ENCODE measurements around the gene KCNG4. TPM values are rescaled to one million over a fixed set of nuclear protein-coding genes. Genes with fewer than 3 reads are reported as not detected.
"Not testable (repeated sequence)": the region's sequence is repeated elsewhere in the genome, so short reads cannot be mapped to it uniquely, and the experiment has no call there.

The KCNG4 gene
- polyA plus RNA-seq, 1 experiment = not detected

DNA sequence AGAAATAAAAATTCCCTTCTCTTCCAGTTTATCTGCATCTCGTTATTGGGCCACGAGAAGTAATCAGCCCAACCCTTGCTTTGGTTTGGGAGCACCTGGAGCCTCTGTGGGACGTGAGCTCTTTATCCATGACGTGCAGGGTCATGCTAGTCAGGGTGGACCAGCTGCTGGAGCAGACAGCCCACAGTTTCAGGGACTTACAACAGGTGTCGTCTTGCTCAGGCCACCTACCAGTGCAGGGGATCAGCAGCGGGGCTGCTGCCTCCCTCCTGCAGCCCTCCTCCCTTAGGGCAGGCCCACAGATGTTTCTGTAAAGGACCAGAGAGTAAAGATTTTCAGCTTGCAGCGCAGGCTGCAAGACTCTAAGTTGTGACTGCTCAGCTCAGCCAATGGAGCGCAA, 31.9 kb downstream of the KCNG4 start:
- CTCF ChIA-PET = interaction anchor here (1.4 kb wide), 1 partner anchor 21 kb away, joined by 5 read pairs; the partner anchor contains the start of gene TAF1C

DNA sequence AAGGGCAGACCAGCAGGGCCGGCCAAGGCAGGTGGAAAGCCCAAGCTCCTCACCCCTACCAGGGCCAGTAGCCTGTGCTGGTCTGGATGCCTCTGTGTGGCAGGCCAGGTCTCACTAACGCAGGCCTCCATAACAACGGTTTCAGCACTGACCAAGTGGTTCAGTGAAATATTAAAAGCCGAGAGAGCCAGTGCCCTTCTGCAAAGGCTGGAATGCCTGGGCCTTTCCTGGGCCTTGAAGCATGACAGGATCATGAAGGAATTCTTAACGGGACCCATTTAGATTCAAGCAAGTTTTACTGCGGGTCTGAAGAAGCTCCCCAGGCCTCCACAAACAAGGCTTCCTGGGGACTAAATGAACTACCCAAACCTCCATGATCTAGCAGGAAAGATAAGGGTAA, 32.6 kb downstream of the KCNG4 start:
- CTCF ChIA-PET = interaction anchor here (1.4 kb wide), 1 partner anchor 20 kb away, joined by 5 read pairs; the partner anchor contains the start of gene TAF1C

More for the DNA sequence above, 31.9 kb downstream of the KCNG4 start:
- Histone ChIP-seq H3K9me3 (ENCODE audit: control insufficient read depth, insufficient read depth, low read length) (no peaks in the 10 kb centered on the region; the same call in 1 of the 2 replicates), H3K27me3 (ENCODE audit: control insufficient read depth, insufficient read depth, low read length) (peaks cover 20% of the 10 kb centered on the region), H3K4me3 (ENCODE audit: low read depth, low read length) (no peak overlapping the region), H3K27ac (ENCODE audit: low read depth, low read length) (no peak overlapping the region)
- TF ChIP-seq, protein P1, sequence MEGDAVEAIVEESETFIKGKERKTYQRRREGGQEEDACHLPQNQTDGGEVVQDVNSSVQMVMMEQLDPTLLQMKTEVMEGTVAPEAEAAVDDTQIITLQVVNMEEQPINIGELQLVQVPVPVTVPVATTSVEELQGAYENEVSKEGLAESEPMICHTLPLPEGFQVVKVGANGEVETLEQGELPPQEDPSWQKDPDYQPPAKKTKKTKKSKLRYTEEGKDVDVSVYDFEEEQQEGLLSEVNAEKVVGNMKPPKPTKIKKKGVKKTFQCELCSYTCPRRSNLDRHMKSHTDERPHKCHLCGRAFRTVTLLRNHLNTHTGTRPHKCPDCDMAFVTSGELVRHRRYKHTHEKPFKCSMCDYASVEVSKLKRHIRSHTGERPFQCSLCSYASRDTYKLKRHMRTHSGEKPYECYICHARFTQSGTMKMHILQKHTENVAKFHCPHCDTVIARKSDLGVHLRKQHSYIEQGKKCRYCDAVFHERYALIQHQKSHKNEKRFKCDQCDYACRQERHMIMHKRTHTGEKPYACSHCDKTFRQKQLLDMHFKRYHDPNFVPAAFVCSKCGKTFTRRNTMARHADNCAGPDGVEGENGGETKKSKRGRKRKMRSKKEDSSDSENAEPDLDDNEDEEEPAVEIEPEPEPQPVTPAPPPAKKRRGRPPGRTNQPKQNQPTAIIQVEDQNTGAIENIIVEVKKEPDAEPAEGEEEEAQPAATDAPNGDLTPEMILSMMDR (IDR thresholded peaks at IDR 0.05; ENCODE audit: low read depth, low read length) = no peak
- POLR2A ChIA-PET = no interaction called here
- no peak for DNase-seq (ENCODE audit: low read depth, low spot score)

DNA sequence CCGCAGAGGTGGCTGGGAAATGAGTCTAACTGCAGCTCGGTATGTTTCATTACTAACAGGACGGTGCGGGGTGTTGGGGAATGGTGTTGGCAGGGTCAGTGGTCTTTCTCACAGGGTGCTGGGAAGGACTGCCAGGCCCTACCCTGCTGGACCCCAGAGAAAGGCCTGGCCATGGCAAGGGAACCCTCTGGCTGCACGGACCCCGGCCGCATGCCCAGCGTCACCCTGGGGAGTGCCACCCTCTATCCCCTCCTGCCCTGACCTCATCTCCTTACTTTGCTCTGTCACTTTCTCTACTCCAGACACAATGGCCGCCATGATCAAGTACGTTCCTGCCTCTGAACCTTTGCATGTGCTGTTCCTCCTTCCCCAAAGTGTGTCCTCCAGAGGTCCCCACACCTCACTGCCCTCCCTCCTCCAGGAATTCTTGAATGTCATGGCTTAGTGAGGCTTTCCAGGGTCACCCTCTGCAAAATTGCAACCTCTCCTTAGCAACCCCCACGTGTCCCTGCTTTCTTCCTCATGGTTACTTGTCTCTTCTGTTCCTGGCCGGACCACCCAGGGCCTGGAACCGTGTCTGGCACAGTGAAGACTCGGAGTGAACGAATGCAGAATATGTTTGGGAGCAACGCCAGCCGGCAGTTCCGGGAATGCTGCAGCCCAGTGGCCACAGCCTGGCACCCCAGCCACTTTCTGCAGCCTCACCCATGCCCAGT, 33.7 kb downstream of the KCNG4 start:
- ChIA-PET CTCF (no interaction called here), POLR2A (no interaction called here)
- Histone ChIP-seq H3K27ac (ENCODE audit: low read depth, low read length) (no peak overlapping the region), H3K27me3 (ENCODE audit: control insufficient read depth, insufficient read depth, low read length) (peaks cover 17% of the 10 kb centered on the region), H3K4me3 (ENCODE audit: low read depth, low read length) (no peak overlapping the region), H3K9me3 (ENCODE audit: control insufficient read depth, insufficient read depth, low read length) (no peaks in the 10 kb centered on the region; the same call in 1 of the 2 replicates)
- no peak for DNase-seq (ENCODE audit: low read depth, low spot score)
- TF ChIP-seq, protein P1 (IDR thresholded peaks at IDR 0.05; ENCODE audit: low read depth, low read length) = no peak

More for the DNA sequence above, 32.6 kb downstream of the KCNG4 start:
- Histone ChIP-seq H3K27me3 (ENCODE audit: control insufficient read depth, insufficient read depth, low read length) (peaks cover 20% of the 10 kb centered on the region), H3K9me3 (ENCODE audit: control insufficient read depth, insufficient read depth, low read length) (no peaks in the 10 kb centered on the region; the same call in 1 of the 2 replicates), H3K4me3 (ENCODE audit: low read depth, low read length) (no peak overlapping the region), H3K27ac (ENCODE audit: low read depth, low read length) (no peak overlapping the region)
- TF ChIP-seq, protein P1 (IDR thresholded peaks at IDR 0.05; ENCODE audit: low read depth, low read length) = no peak
- no peak for DNase-seq (ENCODE audit: low read depth, low spot score)
- POLR2A ChIA-PET = no interaction called here

DNA sequence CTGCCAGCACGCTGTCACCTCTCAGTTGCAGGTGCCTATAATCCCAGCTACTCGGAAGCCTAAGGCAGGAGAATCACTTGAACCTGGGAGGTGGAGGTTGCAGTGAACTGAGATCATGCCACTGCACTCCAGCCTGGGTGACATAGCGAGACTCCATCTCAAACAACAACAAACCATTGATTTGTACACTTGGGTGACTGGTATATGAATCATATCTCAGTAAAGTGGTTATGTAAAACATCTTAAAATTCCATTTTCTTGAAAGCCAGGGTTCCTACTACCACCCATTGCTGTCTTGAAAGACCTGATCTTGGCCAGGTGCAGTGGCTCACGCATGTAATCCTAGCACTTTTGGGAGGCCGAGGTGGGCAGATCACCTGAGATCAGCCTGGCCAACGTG, 34.7 kb downstream of the KCNG4 start:
- H3K9me3 ChIP-seq (ENCODE audit: control insufficient read depth, insufficient read depth, low read length); DNase-seq (ENCODE audit: low read depth, low spot score); H3K27ac ChIP-seq (ENCODE audit: low read depth, low read length); POLR2A ChIA-PET; H3K4me3 ChIP-seq (ENCODE audit: low read depth, low read length): not testable (repeated sequence)
- peaks cover 17% of the 10 kb centered on the region for H3K27me3 ChIP-seq (ENCODE audit: control insufficient read depth, insufficient read depth, low read length)
- CTCF ChIA-PET = interaction anchor here (1.8 kb wide), 1 partner anchor 18 kb away, joined by 6 read pairs; the partner anchor contains the start of gene TAF1C

DNA sequence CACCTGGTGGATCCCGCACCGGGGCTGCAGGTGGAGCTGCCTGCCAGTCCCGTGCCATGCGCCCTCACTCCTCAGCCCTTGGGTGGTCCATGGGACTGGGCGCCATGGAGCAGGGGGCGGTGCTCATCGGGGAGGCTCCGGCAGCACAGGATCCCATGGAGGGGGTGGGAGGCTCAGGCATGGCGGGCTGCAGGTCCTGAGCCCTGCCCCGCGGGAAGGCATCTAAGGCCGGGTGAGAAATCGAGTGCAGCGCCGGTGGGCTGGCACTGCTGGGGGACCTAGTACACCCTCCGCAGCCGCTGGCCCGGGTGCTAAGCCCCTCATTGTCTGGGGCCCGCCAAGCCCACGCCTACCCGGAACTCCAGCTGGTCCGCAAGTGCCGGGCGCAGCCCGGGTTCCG, 35.3 kb downstream of the KCNG4 start:
- H3K4me3 ChIP-seq (ENCODE audit: low read depth, low read length); H3K27ac ChIP-seq (ENCODE audit: low read depth, low read length); DNase-seq (ENCODE audit: low read depth, low spot score); H3K9me3 ChIP-seq (ENCODE audit: control insufficient read depth, insufficient read depth, low read length); POLR2A ChIA-PET: not testable (repeated sequence)
- CTCF ChIA-PET = interaction anchor here (1.8 kb wide), 1 partner anchor 18 kb away, joined by 6 read pairs; the partner anchor contains the start of gene TAF1C
- peaks cover 17% of the 10 kb centered on the region for H3K27me3 ChIP-seq (ENCODE audit: control insufficient read depth, insufficient read depth, low read length)

DNA sequence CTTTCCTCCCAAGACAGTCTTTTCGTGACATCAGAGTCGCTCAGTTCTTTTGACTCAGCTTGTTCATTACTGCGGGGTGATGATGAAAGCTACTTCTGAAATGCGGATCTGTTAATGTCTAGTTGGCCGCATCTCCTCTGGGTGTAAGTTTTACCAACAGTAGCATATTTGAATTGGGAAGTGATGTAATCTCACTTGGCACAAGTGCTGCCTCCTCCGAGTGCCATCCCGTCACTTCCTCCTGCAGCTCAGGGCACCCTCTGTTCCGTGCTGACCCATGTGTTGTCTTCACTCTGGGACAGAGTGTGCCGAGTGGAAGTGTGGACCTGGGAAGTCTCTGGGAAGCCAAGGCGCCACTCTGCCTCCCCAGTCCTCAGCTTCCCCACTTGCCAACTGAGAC, 40.0 kb downstream of the KCNG4 start:
- H3K4me3 ChIP-seq (ENCODE audit: low read depth, low read length) = no peak overlapping the region
- no peak for DNase-seq (ENCODE audit: low read depth, low spot score)
- TF ChIP-seq, protein P1 (IDR thresholded peaks at IDR 0.05; ENCODE audit: low read depth, low read length) = no peak
- H3K27ac ChIP-seq (ENCODE audit: low read depth, low read length) = no peak overlapping the region
- CTCF ChIA-PET = interaction anchor here (1.7 kb wide), 1 partner anchor 12 kb away, joined by 7 read pairs; the partner anchor contains the start of gene TAF1C
- POLR2A ChIA-PET = no interaction called here
- no peaks in the 10 kb centered on the region; the same call in 1 of the 2 replicates for H3K9me3 ChIP-seq (ENCODE audit: control insufficient read depth, insufficient read depth, low read length)
- H3K27me3 ChIP-seq (ENCODE audit: control insufficient read depth, insufficient read depth, low read length) = peaks cover 17% of the 10 kb centered on the region
